ENCODE measurements around the gene NR1H3. TPM values are rescaled to one million over a fixed set of nuclear protein-coding genes. Genes with fewer than 3 reads are reported as not detected.

Gene NR1H3
- total RNA-seq, 1 experiment from 2014 or later, result 26.3 TPM

GRCh38 chr11:47296045-47296444 lies 38.2 kb downstream of the NR1H3 start:
- no peak overlapping the region for H2AK5ac ChIP-seq (ENCODE audit: insufficient read length, low read length)
- no peak for DNase-seq
- no peaks in the 10 kb centered on the region for H3K4me1 ChIP-seq (ENCODE audit: insufficient read depth, low read length)
- no peak overlapping the region for H3K27ac ChIP-seq (ENCODE audit: insufficient read length, low read depth, low read length)
- no peaks in the 10 kb centered on the region for H3K27me3 ChIP-seq (ENCODE audit: insufficient read depth, low read length)
- no peak for TF ChIP-seq CTCF (conservative IDR thresholded peaks at IDR 0.05)
- H2BK15ac ChIP-seq (ENCODE audit: low read depth, low read length), result no peak overlapping the region
- no peak overlapping the region for H4K5ac ChIP-seq (ENCODE audit: insufficient read length, low read depth, low read length)
- Mint-ChIP-seq H3K36me3 (ENCODE audit: insufficient read depth in 1 of 3, low read depth in 3 of 3) (peaks cover 45 to 84% (median 83%) of the 10 kb centered on the region in 3 experiments), H3K27ac (no peak overlapping the region), H3K4me1 (no peaks in the 10 kb centered on the region), H3K4me3 (no peak overlapping the region), H3K9me3 (peaks cover 0 to 8% of the 10 kb centered on the region in 2 experiments; a peak in 2 of 5 replicates), H3K27me3 (ENCODE audit: low read depth) (no peaks in the 10 kb centered on the region)
- H4K91ac ChIP-seq (ENCODE audit: insufficient read length, low read depth, low read length), result no peak overlapping the region
- no peak overlapping the region for H2BK20ac ChIP-seq (ENCODE audit: low read depth, low read length, poor library complexity, severe bottlenecking)
- H3K4me2 ChIP-seq (ENCODE audit: insufficient read depth, insufficient read length, low read length), result no peak overlapping the region
- no peak overlapping the region for H3K56ac ChIP-seq (ENCODE audit: insufficient read length, low read depth, low read length)
- no CpG with 5 or more reads among the region's 4 CpGs for WGBS (ENCODE audit: extremely low coverage, insufficient read length, low lambda C conversion rate)
- H3K79me2 ChIP-seq (ENCODE audit: insufficient read depth, low read length), result no peaks in the 10 kb centered on the region
- no peak overlapping the region for H3K4ac ChIP-seq (ENCODE audit: low read depth, low read length)
- no peak overlapping the region for H3K9ac ChIP-seq (ENCODE audit: extremely low read depth, insufficient read length, low read length)
- no peak overlapping the region for H3K18ac ChIP-seq (ENCODE audit: insufficient read length, low read depth, low read length)
- no peak overlapping the region for H3K23ac ChIP-seq (ENCODE audit: insufficient read length, low read depth, low read length)
- no peaks in the 10 kb centered on the region for H4K20me1 ChIP-seq (ENCODE audit: control insufficient read depth, insufficient read depth, insufficient read length)
- no peak overlapping the region for H3T11ph ChIP-seq (ENCODE audit: low read length)
- no peak overlapping the region for H2AFZ ChIP-seq (ENCODE audit: low read length)
- no peaks in the 10 kb centered on the region for H3K23me2 ChIP-seq (ENCODE audit: insufficient read length, low read depth, low read length, poor library complexity, severe bottlenecking)
- H3K79me1 ChIP-seq (ENCODE audit: insufficient read depth, low read depth, low read length, poor library complexity, severe bottlenecking), result no peaks in the 10 kb centered on the region
- H2BK12ac ChIP-seq (ENCODE audit: insufficient read length, low read depth, low read length), result no peak overlapping the region
- H4K8ac ChIP-seq (replicated peaks; ENCODE audit: insufficient read length, low read depth, low read length), result no peak overlapping the region
- H3K9me3 ChIP-seq (ENCODE audit: control insufficient read depth, low read depth, low read length), result no peaks in the 10 kb centered on the region
- H2BK5ac ChIP-seq (ENCODE audit: insufficient read length, low read length), result no peak overlapping the region
- no peak overlapping the region for H2BK120ac ChIP-seq (ENCODE audit: low read depth, low read length, poor library complexity, severe bottlenecking)
- no peak overlapping the region for H3K14ac ChIP-seq (ENCODE audit: insufficient read depth, low read length)

All from H9 (cell line).